Activated CD4-positive, CD25-positive, alpha-beta regulatory T cell (primary cell): Measurements from ENCODE around the gene IFT81.

Experiments used
- DNase-seq, 4 experiments: peaks; one replicate each; lab custom pipeline; 2025; lab: John Stamatoyannopoulos, UW

Gene IFT81

GRCh38 chr12:110149086-110149660, 25.0 kb downstream of the IFT81 start:
- DNase-seq = no peak

DNA sequence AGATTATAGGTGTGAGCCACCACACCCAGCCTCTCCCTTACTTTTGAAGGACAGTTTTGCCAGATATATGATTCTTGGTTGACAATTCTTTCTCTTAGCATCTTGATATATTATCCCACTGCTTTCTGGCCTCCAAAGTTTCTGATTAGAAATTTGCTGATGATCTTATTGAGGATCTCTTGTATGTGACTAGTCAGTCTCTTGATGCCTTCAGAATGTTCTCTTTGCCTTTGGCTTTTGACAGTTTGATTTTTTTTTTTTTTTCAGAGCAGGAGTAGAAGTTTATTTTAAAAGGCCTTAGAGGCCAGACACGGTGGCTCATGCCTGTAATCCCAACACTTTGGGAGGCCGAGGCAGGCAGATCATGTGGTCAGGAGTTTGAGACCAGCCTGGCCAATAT, 32.6 kb downstream of the IFT81 start:
- DNase-seq = no peak

- DNase-seq = no peak
These were observed 33.4 kb downstream of the IFT81 start for GRCh38 chr12:110157539-110157938.

DNA sequence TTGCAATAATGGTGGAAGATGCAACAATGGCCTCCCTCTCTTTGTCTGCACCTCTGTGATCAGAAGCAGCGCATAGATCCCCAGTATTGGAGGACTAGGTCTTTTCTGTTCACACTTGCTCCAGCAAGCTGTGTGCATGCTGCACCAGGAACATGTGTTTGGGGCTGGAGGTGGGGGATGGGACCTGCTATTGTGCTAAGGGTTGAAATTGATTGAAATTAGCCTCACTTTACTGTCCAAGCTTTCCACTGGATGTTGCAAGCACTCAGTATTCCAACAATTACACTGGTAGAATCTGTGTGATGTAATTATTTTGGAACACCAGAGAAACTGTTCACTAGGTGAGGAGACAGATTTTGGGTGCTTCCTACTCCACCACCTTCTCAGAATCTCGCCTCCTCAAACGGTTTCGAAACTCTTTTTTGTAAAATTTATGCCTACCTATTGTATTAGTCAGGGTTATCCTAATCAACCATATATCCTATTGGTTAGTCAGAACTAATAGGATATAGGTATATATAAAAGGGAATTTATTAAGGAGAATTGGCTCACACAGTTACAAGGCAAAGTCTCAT, 35.6 kb downstream of the IFT81 start:
- DNase-seq = no peak

- DNase-seq = no peak
These were observed 41.5 kb downstream of the IFT81 start for GRCh38 chr12:110165540-110166159.

DNA sequence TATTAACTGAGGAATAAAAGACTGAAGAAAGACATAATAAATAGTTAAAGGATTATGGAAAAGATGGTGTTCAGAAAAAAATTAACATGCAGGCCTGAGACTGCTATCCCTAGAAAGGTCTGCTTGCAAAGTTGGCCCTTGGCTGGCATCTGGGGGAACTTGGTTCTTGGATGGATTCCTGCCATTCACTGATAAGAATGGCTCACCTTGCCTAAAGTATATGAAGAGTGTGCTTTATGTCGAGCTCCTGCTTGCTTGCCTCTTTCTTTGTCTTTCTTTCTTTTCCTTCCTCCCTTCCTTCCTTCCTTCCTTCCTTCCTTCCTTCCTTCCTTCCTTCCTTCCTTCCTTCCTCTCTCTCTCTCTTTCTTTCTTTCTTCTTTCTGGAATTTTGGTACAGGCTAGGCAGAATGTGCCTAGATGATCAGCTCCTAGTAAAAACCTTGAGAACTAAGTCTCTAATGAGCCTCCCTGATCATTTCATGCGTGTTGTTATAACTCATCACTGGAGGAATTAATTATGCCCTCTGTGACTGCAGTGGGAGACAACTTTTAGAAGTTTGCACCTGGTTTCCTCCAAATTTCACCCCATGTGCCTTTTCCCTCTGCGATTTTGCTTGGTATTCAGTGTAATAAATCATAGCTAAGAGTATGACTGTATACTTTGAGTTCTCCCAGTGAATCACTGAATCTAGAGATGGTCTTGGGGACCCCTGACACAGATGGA, 44.7 kb downstream of the IFT81 start:
- no peak for DNase-seq

DNA sequence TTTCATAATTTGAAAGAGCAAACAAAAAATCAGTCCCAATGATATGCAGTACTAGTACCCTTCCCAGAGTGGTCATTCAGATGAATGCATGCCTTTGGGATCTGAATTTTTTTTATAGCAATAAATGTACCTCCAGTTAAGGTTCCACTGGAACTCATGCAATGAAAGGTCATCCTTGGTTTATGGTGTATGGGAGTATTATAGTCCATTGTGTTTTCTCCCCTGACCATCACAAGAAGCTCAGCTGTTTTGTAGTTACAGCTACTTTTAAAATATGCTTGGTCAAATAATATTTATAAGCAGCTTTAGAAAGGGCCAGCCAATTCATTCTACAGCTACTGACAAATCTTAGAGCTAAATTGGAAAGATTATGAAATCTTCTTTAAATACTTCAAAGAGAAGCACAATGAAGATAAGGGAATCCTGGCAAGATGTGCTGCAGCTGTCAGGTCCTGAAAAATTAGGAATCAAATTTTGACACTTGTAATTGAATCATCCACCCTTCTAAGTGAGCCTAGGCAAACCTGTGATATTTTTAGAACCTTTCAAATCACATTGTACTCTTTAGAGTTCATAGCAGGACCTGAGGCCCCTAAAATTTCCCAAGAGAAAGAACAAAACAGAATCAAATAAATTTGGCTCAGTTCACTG, 46.5 kb downstream of the IFT81 start:
- no peak for DNase-seq

- DNase-seq = no peak
These were observed 47.0 kb downstream of the IFT81 start for GRCh38 chr12:110171186-110171538.

GRCh38 chr12:110171636-110172035, 47.5 kb downstream of the IFT81 start:
- no peak for DNase-seq

GRCh38 chr12:110174373-110174996, 50.3 kb downstream of the IFT81 start:
- no peak for DNase-seq

DNA sequence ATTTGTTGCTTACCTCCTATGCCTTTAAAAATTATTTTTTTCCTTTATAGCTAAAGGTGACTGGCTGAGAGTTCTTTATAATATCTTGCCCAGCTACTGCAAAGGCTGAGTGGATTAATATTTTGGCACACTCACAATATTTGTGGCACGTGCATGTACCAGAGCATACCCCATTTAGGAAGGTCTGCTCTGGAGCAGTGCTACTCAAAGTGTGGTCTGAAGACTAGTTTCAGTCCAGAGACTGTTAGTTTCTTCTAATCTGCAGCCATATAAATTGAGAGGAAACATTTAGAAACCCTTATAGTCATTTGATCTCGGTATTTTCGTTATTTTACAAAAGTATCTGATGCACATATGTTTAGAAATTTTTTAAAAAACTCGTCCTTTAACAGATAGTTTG, 51.0 kb downstream of the IFT81 start:
- DNase-seq = no peak

DNA sequence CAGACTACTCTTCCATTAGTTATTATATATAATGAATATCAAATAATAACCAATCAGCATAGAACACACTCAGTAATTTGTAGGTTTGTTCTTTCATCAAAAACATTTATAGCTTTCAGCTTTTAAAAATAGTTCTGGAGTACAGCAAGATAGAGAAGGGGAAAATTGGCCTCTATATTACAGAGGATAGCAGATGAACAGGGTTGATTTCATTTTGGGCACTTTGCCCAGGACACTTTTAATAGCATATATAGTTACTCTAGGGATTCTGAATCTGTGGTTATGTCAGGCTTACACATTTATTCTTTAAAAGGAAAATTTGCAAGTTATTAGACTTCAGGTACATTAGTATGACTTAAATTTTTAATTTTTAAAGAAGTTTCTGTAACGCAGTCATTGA, 52.6 kb downstream of the IFT81 start:
- no peak for DNase-seq

GRCh38 chr12:110179291-110179690, 55.1 kb downstream of the IFT81 start:
- no peak for DNase-seq

DNA sequence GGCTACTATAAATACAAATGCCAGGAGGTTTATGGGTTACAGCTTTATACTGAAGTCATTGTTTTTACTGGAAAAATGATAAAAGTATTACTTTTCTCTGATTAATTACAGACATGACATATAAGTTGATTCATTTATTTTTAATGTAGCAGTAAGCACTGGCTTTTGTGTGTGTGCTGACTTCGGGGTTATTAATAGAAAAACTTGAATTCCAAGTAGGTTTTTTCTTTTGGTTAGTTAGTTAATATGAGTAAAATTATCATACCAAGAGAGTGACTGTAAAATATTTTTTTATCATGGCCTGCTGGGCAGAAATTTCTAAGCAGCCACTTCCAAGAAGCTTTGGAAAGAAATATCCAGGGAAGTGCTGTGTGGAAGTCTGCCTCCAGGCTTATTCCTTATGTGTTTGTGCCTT, 56.4 kb downstream of the IFT81 start:
- no peak for DNase-seq

DNA sequence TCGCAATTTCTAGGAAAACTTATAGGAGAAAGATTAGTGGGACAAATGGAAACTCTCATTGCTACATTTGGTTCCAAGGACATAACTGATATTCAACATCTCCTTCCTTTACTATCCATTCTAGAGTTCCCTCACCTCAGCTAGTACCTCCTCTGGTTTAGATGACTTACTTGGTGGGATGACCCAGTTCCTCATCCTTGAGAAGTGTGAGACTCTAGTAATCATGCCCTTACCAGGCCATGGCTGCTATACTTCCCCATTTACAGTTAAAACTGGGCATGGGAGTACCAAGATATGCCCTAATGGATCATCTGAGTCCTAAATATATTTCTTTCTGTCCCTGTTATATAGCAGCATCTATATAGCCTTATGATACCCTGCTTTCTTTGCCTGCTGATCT, 58.1 kb downstream of the IFT81 start:
- no peak for DNase-seq

- DNase-seq = no peak
These were observed 59.2 kb downstream of the IFT81 start for GRCh38 chr12:110183386-110183785.

- DNase-seq = no peak
These were observed 61.5 kb downstream of the IFT81 start for GRCh38 chr12:110185626-110186025.

GRCh38 chr12:110186059-110186458, 61.9 kb downstream of the IFT81 start:
- DNase-seq = no peak

GRCh38 chr12:110193196-110193595, 69.0 kb downstream of the IFT81 start:
- DNase-seq = no peak

DNA sequence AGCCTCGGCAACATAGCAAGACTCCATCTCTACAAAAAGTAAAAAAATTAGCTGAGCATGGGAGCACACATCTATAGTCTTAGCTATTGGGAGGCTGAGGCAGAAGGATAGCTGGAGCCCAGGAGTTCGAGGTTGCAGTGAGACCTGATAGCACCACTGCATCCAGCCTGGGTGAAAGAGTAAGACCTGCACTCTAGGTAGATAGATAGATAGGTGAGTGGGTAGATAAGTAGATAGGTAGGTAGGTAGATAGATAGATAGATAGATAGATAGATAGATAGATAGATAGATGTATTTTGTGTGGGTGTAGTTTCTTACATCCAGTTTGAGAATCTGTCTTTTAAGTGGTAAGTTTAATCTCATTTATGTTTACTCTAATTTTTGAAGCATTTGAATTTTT, 72.8 kb downstream of the IFT81 start:
- no peak for DNase-seq

DNA sequence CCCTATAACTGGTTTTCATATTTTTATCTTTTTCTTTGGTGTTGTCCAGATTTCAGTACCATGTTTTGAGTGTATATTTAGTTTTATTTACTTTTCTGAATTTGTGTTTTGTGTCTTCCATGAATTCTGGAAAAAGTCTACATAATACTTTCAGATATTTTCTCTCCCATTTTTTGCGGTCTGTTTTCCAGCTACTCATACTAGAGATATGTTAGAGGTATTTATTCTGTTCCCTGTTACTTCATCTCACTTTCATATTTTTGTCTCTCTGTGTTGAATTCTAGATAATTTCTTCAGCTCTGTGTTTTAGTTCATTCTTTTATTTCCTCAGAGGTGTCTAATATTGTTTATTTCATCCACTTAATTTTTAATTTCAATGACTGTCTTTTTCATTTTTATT, 74.2 kb downstream of the IFT81 start:
- no peak for DNase-seq
